GM19023 (cell line): ENCODE results near the gene CD96.
A peak's percentile ranks its signal among the peaks of the same experiment; 100 is the strongest.
"Not testable (repeated sequence)": the region's sequence is repeated elsewhere in the genome, so short reads cannot be mapped to it uniquely, and the experiment has no call there.

Experiments
- ATAC-seq: cut with Tn5 transposase; IDR thresholded peaks from one replicate; pipeline ENCODE4 v1.9.1; 2021; ENCODE audit warnings: mild to moderate bottlenecking, moderate library complexity; ENCODE audit not compliant: unreplicated experiment

The CD96 gene

DNA sequence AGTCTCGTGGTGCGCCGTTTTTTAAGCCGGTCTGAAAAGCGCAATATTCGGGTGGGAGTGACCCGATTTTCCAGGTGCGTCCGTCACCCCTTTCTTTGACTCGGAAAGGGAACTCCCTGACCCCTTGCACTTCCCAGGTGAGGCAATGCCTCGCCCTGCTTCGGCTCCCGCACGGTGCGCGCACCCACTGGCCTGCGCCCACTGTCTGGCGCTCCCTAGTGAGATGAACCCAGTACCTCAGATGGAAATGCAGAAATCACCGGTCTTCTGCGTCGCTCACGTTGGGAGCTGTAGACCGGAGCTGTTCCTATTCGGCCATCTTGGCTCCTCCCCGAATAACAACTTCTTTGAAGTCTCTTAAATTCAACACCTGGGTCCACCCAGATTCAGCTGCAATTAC is 19.9 kb downstream of the CD96 start:
- not testable (repeated sequence) for ATAC-seq

- no peak for ATAC-seq
These were observed 24.8 kb downstream of the CD96 start for GRCh38 chr3:111566844-111567243.

GRCh38 chr3:111568355-111568754 is 26.4 kb downstream of the CD96 start:
- ATAC-seq, result no peak

- ATAC-seq, result no peak
These were observed 26.9 kb downstream of the CD96 start for GRCh38 chr3:111568911-111569310.

DNA sequence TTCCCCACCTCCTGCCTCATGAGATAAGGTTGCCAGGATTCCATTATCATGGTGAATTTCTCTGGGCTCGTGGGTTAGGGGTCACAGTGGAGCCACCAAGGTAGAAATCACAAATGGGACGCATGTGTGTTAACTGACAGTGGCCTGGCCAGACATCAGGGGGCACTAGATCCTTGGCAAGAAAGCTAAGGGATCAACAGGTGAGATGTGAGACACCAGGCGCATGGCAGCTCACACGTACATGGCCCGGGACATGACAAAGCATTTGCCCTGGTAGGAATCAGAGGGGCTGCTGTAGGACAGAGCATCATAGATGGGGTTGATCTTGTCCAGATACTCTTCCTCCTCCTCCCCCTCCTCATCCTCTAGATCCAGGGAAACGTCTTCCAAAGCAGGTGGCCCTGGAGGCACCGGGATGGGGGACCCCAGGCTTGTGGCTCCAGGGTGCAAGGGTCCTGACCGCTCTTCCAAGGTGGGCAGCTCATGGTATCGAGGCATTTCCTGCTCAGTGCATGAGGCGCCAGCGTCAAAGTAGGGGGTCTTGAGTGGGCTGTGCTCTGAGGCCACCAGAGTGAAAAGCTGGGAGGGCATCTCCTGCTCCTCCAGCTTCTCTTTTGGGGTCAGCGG is 28.5 kb downstream of the CD96 start:
- no peak for ATAC-seq

GRCh38 chr3:111571282-111571681 is 29.3 kb downstream of the CD96 start:
- ATAC-seq, result no peak

GRCh38 chr3:111571907-111572460 is 30.0 kb downstream of the CD96 start:
- ATAC-seq, result no peak

- no peak for ATAC-seq
These were observed 35.1 kb downstream of the CD96 start for GRCh38 chr3:111577113-111577512.

DNA sequence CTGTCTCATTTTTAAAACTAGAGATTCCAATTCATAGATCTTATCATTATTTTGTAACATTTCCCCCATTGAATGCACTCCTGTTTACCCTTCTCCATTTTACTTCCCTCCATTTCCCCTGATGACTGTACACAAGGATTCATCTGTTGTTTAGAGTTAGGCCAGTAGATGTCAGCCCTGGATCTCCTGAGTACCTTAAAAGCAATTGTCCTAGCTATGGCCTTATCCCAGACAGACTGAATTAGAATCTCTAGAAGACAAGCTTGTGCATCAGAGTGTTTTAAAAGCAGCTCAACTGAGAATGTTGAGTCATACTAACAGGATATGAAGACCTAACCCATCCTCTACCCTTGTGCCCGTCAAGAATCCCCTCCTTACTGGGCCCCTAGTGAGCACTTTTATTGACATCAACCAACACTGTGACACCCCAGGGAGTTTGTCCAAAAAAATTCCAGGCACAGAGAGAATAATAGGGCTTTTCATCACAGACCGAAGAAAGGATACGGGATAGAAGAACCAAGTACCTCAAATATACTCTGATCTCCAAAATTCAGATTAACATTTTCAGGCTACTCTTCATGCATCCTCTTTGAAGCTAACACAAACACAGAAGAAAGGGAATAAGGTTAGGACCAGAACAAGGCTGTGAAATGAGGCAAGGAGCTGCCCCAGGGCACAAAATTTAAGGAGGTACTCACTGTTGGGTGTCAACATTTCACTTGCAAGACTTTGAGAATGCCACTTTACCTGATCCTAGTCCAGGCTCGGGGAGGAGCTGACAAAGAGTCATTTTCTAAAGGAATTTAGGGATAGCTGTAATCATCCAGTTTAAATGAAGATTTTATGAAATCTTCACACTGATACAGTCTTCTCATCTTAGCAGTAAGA is 36.0 kb downstream of the CD96 start:
- ATAC-seq, result peak; percentile 83

DNA sequence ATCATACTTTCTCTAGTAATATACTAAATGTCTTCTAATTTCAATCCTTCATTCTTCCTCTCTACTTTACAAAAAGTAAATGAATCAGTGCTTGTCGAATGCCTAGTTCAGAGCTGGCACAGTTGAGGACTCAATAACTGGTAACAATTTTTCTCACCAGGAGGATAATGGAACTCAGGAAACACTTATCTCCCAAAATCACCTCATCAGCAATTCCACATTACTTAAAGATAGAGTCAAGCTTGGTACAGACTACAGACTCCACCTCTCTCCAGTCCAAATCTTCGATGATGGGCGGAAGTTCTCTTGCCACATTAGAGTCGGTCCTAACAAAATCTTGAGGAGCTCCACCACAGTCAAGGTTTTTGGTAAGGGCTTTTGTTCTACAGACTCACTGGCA is 36.9 kb downstream of the CD96 start:
- no peak for ATAC-seq

DNA sequence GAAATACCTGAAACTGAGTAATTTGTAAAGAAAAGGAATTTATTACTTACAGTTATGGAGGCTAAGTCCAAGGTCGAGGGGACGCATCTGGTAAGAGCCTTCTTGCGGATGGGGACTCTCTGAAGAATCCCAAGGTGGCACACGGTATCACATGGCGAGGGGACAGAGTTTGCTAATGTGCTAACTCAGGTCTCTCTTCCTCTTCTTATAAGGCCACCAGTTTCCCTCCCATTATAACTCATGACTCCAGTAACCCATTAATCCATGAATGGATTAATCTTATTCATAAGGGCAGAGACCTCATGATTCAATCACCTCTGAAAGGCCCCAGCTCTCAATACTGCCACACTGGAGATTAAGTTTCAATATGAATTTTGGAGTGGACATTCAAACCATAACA is 37.5 kb downstream of the CD96 start:
- ATAC-seq, result no peak

DNA sequence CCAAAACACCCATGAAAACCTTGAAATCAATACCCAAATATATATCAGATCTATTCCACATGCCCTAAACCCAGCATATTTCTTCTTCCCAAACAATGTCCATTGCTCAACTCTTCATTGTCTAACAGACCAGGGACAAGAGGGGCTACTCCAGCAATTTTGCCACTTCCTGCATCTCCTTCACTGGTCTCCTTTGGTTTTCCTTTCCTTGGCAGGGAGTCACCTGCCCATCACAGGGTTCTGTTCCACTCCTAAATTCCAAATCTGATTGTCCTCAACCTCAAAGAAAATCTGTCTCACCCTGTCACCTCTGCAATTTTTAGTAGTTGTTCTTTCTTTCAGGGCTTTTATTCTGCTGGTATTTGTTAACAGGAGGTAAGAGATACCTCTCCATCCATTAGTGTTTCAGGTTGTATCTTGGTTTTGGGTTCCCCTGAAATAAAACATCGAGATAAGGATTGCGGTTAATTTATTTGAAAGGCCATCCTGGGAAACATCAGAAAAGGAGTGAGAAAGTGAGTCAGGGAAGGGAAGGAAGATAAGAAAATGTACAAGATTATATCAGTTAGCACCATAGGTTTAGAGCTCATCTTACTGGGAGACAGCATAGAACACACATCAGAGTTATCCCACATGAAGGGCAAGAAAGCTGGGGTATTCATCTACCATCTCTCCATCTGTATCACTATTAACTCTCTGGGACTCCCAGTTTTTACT is 39.6 kb downstream of the CD96 start:
- ATAC-seq, result no peak

DNA sequence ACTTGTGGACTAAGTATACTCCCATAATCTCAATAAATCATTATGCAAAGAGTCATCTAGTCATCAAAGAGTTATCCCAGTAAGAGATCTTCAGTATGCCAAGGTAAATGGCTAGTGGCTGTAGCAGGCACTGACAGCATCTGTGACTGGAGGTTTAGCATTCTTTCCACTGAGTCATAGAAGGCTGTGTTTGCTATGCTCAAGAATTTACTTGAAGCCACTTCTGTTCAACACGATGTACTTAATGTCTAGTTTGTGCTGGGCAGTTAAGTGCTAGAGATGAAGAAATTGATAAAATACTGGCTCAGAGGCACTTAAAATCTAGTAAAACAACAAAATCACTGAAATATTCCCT is 40.1 kb downstream of the CD96 start:
- ATAC-seq, result no peak

DNA sequence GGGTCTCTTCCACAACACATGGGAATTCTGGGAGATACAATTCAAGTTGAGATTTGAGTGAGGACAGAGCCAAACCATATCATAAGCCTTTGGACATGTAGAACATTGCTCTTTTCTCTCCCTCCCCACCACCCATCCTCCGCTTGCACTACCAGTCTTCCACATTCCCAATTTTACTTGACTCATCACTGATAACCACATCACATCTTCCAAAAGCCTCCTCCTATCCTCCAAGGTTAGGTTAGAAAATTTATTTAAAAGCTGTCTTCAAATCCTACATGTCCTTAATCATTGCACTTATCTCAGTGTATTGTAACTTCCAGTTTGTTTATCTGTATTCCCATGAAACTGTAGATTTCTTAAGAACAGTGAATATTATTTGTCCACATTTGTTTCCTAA is 42.7 kb downstream of the CD96 start:
- no peak for ATAC-seq

DNA sequence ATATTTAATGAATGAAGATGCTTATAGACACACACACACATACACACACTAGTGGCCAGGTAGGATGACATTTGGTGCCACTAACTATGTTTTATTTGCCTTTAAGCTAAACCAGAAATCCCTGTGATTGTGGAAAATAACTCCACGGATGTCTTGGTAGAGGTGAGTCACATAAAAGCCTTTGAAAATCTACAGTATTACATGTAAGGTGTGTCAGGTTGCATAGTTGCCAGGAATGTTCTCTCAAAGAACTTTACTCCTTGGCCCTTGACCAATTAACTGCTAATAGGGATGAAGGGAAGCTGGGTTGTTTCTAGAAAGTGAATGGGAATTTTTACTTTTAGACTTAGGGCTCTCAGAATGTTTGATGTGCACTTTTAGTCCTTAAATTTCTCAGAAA is 43.2 kb downstream of the CD96 start:
- ATAC-seq, result no peak

- no peak for ATAC-seq
These were observed 46.5 kb downstream of the CD96 start for GRCh38 chr3:111588527-111588926.

GRCh38 chr3:111589303-111590142 is 47.5 kb downstream of the CD96 start:
- no peak for ATAC-seq

DNA sequence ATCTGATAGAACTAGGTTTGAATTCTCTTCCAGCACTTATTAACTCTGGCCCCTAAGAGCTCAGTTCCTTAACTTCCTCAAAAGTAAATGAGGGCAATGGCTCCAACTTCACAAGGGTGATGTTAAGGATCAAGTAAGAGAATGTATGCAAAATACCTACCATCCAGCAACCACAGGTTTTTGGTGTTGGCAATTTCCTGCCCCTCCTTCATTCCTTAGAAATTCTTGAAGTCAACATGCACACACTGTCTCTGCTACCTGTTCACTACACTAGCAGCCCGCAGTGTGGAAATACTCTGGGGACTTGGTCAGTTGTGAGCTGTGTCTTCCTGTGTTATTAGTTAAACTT is 48.1 kb downstream of the CD96 start:
- no peak for ATAC-seq

DNA sequence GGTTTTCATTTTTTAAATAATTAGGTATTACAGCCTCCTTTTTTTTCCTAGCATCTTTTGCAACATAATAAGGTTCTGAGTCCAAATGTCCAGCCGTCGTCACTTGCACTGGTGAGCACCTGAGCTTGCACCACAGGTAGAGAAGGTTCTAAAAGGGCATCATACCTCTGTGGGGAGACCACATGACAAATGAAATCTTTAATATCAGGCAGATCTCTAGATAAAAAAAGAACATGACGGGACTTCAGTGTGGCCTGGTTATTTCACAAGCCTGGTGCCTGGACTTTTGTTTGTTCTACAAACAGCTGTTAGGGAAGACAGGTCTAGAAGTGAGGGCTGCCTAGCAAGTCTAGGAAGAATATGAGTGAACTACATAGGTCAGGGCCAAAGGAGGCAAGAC is 49.6 kb downstream of the CD96 start:
- no peak for ATAC-seq

DNA sequence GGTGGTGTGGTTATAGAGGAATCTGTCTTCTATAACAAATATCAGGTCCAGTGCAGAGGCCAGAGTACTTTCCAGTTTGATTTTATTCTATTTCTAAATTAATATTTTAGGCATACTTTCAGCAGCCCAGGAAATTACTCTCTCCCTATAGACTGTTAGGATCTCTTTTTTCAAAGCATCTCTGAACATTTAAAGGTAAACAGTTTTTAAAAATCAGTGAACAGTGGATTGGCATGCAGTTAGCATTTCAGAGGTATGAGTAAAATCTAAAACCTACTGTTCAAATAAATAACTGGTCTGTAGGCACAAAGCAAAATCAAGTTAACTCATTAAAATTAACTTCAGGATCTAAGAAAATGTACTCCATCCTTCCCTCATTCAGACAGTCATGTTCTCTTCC is 50.1 kb downstream of the CD96 start:
- ATAC-seq, result no peak

DNA sequence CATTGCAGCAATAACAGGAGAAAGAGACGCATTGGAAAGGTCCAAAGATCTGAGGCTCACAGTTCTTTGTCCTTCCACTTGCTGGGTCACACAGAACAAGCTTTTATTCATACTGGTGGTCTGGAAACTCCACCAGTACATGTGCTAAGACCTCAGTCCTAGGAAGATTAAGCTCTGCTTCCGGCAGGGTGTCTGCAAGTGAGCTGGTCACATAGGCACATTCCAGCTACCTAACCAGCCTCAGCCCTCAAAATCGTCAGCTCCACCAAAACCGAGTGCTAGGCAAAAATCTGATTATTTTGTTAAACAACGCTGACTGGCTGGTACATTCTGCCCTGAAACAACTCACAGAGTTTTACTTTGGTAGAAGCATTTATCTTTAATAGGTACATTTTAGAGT is 50.9 kb downstream of the CD96 start:
- no peak for ATAC-seq
